HG03103 (cell line): ENCODE measurements around the gene SMYD4.
A peak's percentile ranks its signal among the peaks of the same experiment; 100 is the strongest.
"Not testable (repeated sequence)": the region's sequence is repeated elsewhere in the genome, so short reads cannot be mapped to it uniquely, and the experiment has no call there.

Experiments
- ATAC-seq: cut with Tn5 transposase; IDR thresholded peaks from one replicate; pipeline ENCODE4 v1.9.1; 2021; ENCODE audit warnings: low read depth; ENCODE audit not compliant: unreplicated experiment

Gene SMYD4

GRCh38 chr17:1829592-1830257 is at the start of gene SMYD4, which contains the start of gene RPA1:
Gene SMYD4 (minus strand): TSS chr17:1829902. CDS start chr17:1827994, 1,908 bp downstream.
Gene RPA1 (plus strand): TSS chr17:1830005. CDS start chr17:1830094, 89 bp downstream.
- peak; percentile 85 for ATAC-seq

- no peak for ATAC-seq
Measured at GRCh38 chr17:1878419-1879121, 48.9 kb upstream of the SMYD4 start.

GRCh38 chr17:1875597-1875996 is 45.9 kb upstream of the SMYD4 start:
- no peak for ATAC-seq

GRCh38 chr17:1873418-1873817 is 43.7 kb upstream of the SMYD4 start:
- ATAC-seq: no peak

GRCh38 chr17:1872976-1873375 is 43.3 kb upstream of the SMYD4 start:
- ATAC-seq: no peak

- no peak for ATAC-seq
Measured at GRCh38 chr17:1872254-1872653, 42.6 kb upstream of the SMYD4 start.

GRCh38 chr17:1871756-1872155 is 42.1 kb upstream of the SMYD4 start:
- ATAC-seq: no peak

GRCh38 chr17:1870592-1870991 is 40.9 kb upstream of the SMYD4 start:
- ATAC-seq: no peak

GRCh38 chr17:1868090-1868489 is 38.4 kb upstream of the SMYD4 start:
- no peak for ATAC-seq

- ATAC-seq: no peak
Measured at GRCh38 chr17:1867307-1867706, 37.6 kb upstream of the SMYD4 start.

GRCh38 chr17:1865252-1866037 is 35.7 kb upstream of the SMYD4 start:
- no peak for ATAC-seq

GRCh38 chr17:1861391-1862010 is 31.8 kb upstream of the SMYD4 start:
- no peak for ATAC-seq

- no peak for ATAC-seq
Measured at GRCh38 chr17:1860978-1861377, 31.3 kb upstream of the SMYD4 start.

GRCh38 chr17:1856462-1856861 is 26.8 kb upstream of the SMYD4 start:
- not testable (repeated sequence) for ATAC-seq

- ATAC-seq: no peak
Measured at GRCh38 chr17:1853698-1854097, 24.0 kb upstream of the SMYD4 start.

GRCh38 chr17:1852327-1852726 is 22.6 kb upstream of the SMYD4 start:
- ATAC-seq: no peak

GRCh38 chr17:1847191-1847590 is 17.5 kb upstream of the SMYD4 start:
- no peak for ATAC-seq

GRCh38 chr17:1843947-1844346 is 14.2 kb upstream of the SMYD4 start:
- no peak for ATAC-seq

- ATAC-seq: no peak
Measured at GRCh38 chr17:1839516-1839915, 9.8 kb upstream of the SMYD4 start.

GRCh38 chr17:1834380-1835149 is 4.9 kb upstream of the SMYD4 start:
- ATAC-seq: no peak
